SK-N-SH (cell line): ENCODE results near the gene RPSA. TPM values are rescaled to one million over a fixed set of nuclear protein-coding genes. Genes with fewer than 3 reads are reported as not detected.

Experiments
- CTCF ChIA-PET: fragments of 300-600, 350-600 bp; formaldehyde crosslinking; extraction: SDS; loops from one replicate; lab custom pipeline; 2021; lab: Yijun Ruan, JAX
- POLR2A ChIA-PET: fragments of 350-600 bp; sonication (Branson Sonifier 250); formaldehyde crosslinking; extraction: SDS; loops from one replicate; lab custom pipeline; 2020; ENCODE audit warnings: antibody characterized with exemption, inconsistent platforms; lab: Yijun Ruan, JAX
- DNase-seq: peaks from one replicate; pipeline ENCODE4 v3.0.0; 2012
- H2AFZ ChIP-seq: fragments of 200-600 bp; sonication (generic); 2 replicates; pipeline ENCODE4 v1.8.1; 2016; ENCODE audit warnings: antibody characterized with exemption, mild to moderate bottlenecking, low read depth
- H3F3A ChIP-seq: fragments of 200-600 bp; sonication (generic); replicated peaks from 2 replicates; pipeline ENCODE3; 2016; ENCODE audit warnings: antibody characterized with exemption, mild to moderate bottlenecking; ENCODE audit not compliant: insufficient read depth
- H3K27ac ChIP-seq, 2 experiments: fragments of 200-500 bp in 1 of 2; fragments of 200-600 bp in 1 of 2; sonication (Bioruptor generic) in 1 of 2; sonication (generic), shearing (Covaris generic) in 1 of 2; 2 replicates each; pipeline versions ENCODE4 v1.5.1 to v1.6.1; 2014 to 2016; ENCODE audit warnings: low read depth in 2 of 2, inconsistent platforms in 1 of 2, low read length in 1 of 2, mild to moderate bottlenecking in 1 of 2, mixed read lengths in 1 of 2
- H3K27me3 ChIP-seq: fragments of 200-600 bp; sonication (generic), shearing (Covaris generic); 2 replicates; pipeline ENCODE4 v1.6.1; 2016; ENCODE audit warnings: mixed run types; ENCODE audit not compliant: insufficient read depth
- H3K36me3 ChIP-seq, 2 experiments: fragments of 200-500 bp in 1 of 2; fragments of 200-600 bp in 1 of 2; sonication (Bioruptor generic) in 1 of 2; sonication (generic) in 1 of 2; replicated peaks in 1 of 2; 2 replicates each; pipeline versions ENCODE3 to v1.5.1; 2014 to 2016; ENCODE audit warnings: low read length in 1 of 2, mild to moderate bottlenecking in 1 of 2; ENCODE audit not compliant: insufficient read depth in 2 of 2, control insufficient read depth in 1 of 2
- H3K4me1 ChIP-seq, 2 experiments: fragments of 200-500 bp in 1 of 2; fragments of 200-600 bp in 1 of 2; sonication (Bioruptor generic) in 1 of 2; sonication (generic), shearing (Covaris generic) in 1 of 2; 2 replicates each; pipeline versions ENCODE4 v1.5.1 to v1.6.1; 2014 to 2016; ENCODE audit warnings: low read depth in 1 of 2, low read length in 1 of 2, mixed run types in 1 of 2; ENCODE audit not compliant: insufficient read depth in 2 of 2, control insufficient read depth in 1 of 2
- H3K4me2 ChIP-seq: fragments of 200-600 bp; sonication (generic), shearing (Covaris generic); 2 replicates; pipeline ENCODE4 v1.6.1; 2017; ENCODE audit warnings: mixed run types
- H3K4me3 ChIP-seq, 2 experiments: fragments of 200-500 bp in 1 of 2; fragments of 200-600 bp in 1 of 2; sonication (Bioruptor generic) in 1 of 2; sonication (generic), shearing (Covaris generic) in 1 of 2; 2 replicates each; pipeline versions ENCODE4 v1.5.1 to v1.8.1; 2014 to 2016; ENCODE audit warnings: low read depth in 2 of 2, inconsistent platforms in 1 of 2, low read length in 1 of 2, mild to moderate bottlenecking in 1 of 2, mixed read lengths in 1 of 2, moderate library complexity in 1 of 2
- H3K79me2 ChIP-seq: fragments of 200-600 bp; sonication (generic); 2 replicates; pipeline ENCODE4 v1.8.1; 2017; ENCODE audit warnings: mild to moderate bottlenecking; ENCODE audit not compliant: insufficient read depth
- H3K9ac ChIP-seq: fragments of 200-600 bp; sonication (generic); 2 replicates; pipeline ENCODE4 v1.6.1; 2017; ENCODE audit warnings: mixed run types
- H3K9me2 ChIP-seq: fragments of 200-600 bp; sonication (generic); 2 replicates; pipeline ENCODE4 v1.6.1; 2017; ENCODE audit warnings: mixed run types
- H3K9me3 ChIP-seq: fragments of 200-600 bp; sonication (generic); 2 replicates; pipeline ENCODE4 v1.6.1; 2017; ENCODE audit warnings: mixed run types, mild to moderate bottlenecking, moderate library complexity
- H4K20me1 ChIP-seq: fragments of 200-600 bp; sonication (generic); 2 replicates; pipeline ENCODE4 v1.6.1; 2017; ENCODE audit warnings: mild to moderate bottlenecking, mixed run types; ENCODE audit not compliant: insufficient read depth
- CHD2 ChIP-seq: fragments of 150-350 bp; IDR thresholded peaks from 2 replicates; pipeline ENCODE4 v1.6.1; 2018; ENCODE audit warnings: low read length; ENCODE audit not compliant: partially characterized antibody
- CTCF ChIP-seq: fragments of 200-600 bp; sonication (generic); IDR thresholded peaks from 2 replicates; pipeline ENCODE4 v1.6.1; 2017; ENCODE audit warnings: antibody characterized with exemption, mild to moderate bottlenecking, moderate library complexity
- FOSL2 ChIP-seq: IDR thresholded peaks from 2 replicates; pipeline ENCODE4 v1.4.0; 2012; ENCODE audit warnings: low read depth, mild to moderate bottlenecking, moderate library complexity, borderline replicate concordance
- IRF3 ChIP-seq: fragments of 150-350 bp; IDR thresholded peaks from 2 replicates; pipeline ENCODE4 v1.6.1; 2016; ENCODE audit warnings: mild to moderate bottlenecking, low read depth, low read length
- JUND ChIP-seq: IDR thresholded peaks from 2 replicates; pipeline ENCODE4 v1.4.0; 2012
- MAX ChIP-seq: IDR thresholded peaks from 2 replicates; pipeline ENCODE4 v1.4.0; 2012; ENCODE audit warnings: low read depth
- MEF2A ChIP-seq: IDR thresholded peaks from 2 replicates; pipeline ENCODE4 v1.4.0; 2012; ENCODE audit warnings: low read depth, borderline replicate concordance
- NRF1 ChIP-seq: IDR thresholded peaks from 2 replicates; pipeline ENCODE4 v1.6.1; 2012; ENCODE audit warnings: low read depth, mild to moderate bottlenecking, low read length
- PBX3 ChIP-seq: IDR thresholded peaks from 2 replicates; pipeline ENCODE4; 2012
- RXRA ChIP-seq: IDR thresholded peaks from 2 replicates; pipeline ENCODE4 v1.4.0; 2012; ENCODE audit warnings: low read depth, mild to moderate bottlenecking, borderline replicate concordance
- SIN3A ChIP-seq: IDR thresholded peaks from 2 replicates; pipeline ENCODE4 v1.6.1; 2012; ENCODE audit warnings: low read depth, mild to moderate bottlenecking, low read length, moderate library complexity, borderline replicate concordance
- TCF12 ChIP-seq: IDR thresholded peaks from 2 replicates; pipeline ENCODE4 v1.4.0; 2012
- TEAD4 ChIP-seq: IDR thresholded peaks from 2 replicates; pipeline ENCODE4 v1.4.0; 2012; ENCODE audit warnings: mild to moderate bottlenecking, borderline replicate concordance; ENCODE audit not compliant: insufficient read depth
- USF1 ChIP-seq: IDR thresholded peaks from 2 replicates; pipeline ENCODE4 v1.4.0; 2012; ENCODE audit warnings: low read depth, borderline replicate concordance
- USF2 ChIP-seq: fragments of 150-350 bp; IDR thresholded peaks from 2 replicates; pipeline ENCODE4 v1.6.1; 2017; ENCODE audit warnings: antibody characterized with exemption, low read length, low read depth, borderline replicate concordance
- YY1 ChIP-seq: IDR thresholded peaks from 2 replicates; pipeline ENCODE4 v1.4.0; 2012; ENCODE audit warnings: low read depth, mild to moderate bottlenecking
- ZBTB33 ChIP-seq: IDR thresholded peaks from 2 replicates; pipeline ENCODE4 v1.4.0; 2012; ENCODE audit warnings: low read depth, borderline replicate concordance
- WGBS: methylation state at CpG from one replicate; pipeline ENCODE4 v1.1.6; 2017; ENCODE audit warnings: low lambda C conversion rate; 5-methylcytosine and 5-hydroxymethylcytosine counted together
- polyA plus RNA-seq, 3 experiments: library from polyadenylated mRNA; depleted of rRNA; stranded (reverse); fragments of >200 nt; gene quantifications; 2 replicates each; pipeline ENCODE4 v1.2.3, GENCODE V29; 2012

The RPSA gene
- polyA plus RNA-seq, 1 of the 3 experiments (the other 2 are of a cell fraction) = 2,958 TPM

GRCh38 chr3:39432342-39432741 lies 25.8 kb downstream of the RPSA start (continued):
- TF ChIP-seq FOSL2 (no peak), NRF1 (no peak), JUND (no peak), ZBTB33 (no peak), TCF12 (no peak), CHD2 (no peak), TEAD4 (no peak)

- H2AFZ ChIP-seq = peak overlapping the region; percentile 49
- no peaks in the 10 kb centered on the region for H3K27me3 ChIP-seq
- CTCF ChIA-PET = interaction anchor here (3.6 kb wide), 1 partner anchor 14 kb away, joined by 16 read pairs; no protein-coding TSS in a partner anchor
- WGBS = 77% methylated on average over 3 of the region's 3 CpGs
- peaks cover 0 to 10% of the 10 kb centered on the region in 2 experiments; a peak in 1 of 4 replicates for H3K4me1 ChIP-seq
- peak overlapping the region; percentile 49 for H3K4me2 ChIP-seq
- no peak for DNase-seq
- no peaks in the 10 kb centered on the region for H4K20me1 ChIP-seq
- no peaks in the 10 kb centered on the region for H3K36me3 ChIP-seq
- no peak for TF ChIP-seq IRF3
- TF ChIP-seq PBX3 = no peak
- TF ChIP-seq MAX = no peak
- no peak for TF ChIP-seq USF1
- no peak for TF ChIP-seq RXRA
- no peak for TF ChIP-seq TEAD4
- no peak for TF ChIP-seq USF2
- no peak for TF ChIP-seq JUND
- TF ChIP-seq SIN3A = no peak
- no peak for TF ChIP-seq MEF2A
- TF ChIP-seq TCF12 = no peak
- TF ChIP-seq CTCF = no peak
- TF ChIP-seq YY1 = no peak
- H3K27ac ChIP-seq = no peak overlapping the region
- POLR2A ChIA-PET = interaction anchor here (1.6 kb wide), 1 partner anchor 26 kb away, joined by 4 read pairs; no protein-coding TSS in a partner anchor
- no peaks in the 10 kb centered on the region for H3K79me2 ChIP-seq
- no peak overlapping the region for H3K4me3 ChIP-seq
- H3K9me2 ChIP-seq = no peaks in the 10 kb centered on the region
- no peaks in the 10 kb centered on the region for H3F3A ChIP-seq
- no peaks in the 10 kb centered on the region for H3K9me3 ChIP-seq
- H3K9ac ChIP-seq = no peak overlapping the region
Observed at GRCh38 chr3:39433642-39434041, 27.1 kb downstream of the RPSA start.
